OCI-LY3 (cell line): ENCODE data around the gene PTPN6.

Experiments
- H2AFZ ChIP-seq: fragments of 200-600, 300-600 bp; shearing (Covaris generic); 2 replicates; pipeline ENCODE4 v1.6.0; 2014; ENCODE audit warnings: antibody characterized with exemption, low read depth, low read length
- H3K27ac ChIP-seq: fragments of 200-600, 300-600 bp; sonication (generic); 2 replicates; pipeline ENCODE4 v1.5.1; 2014; ENCODE audit warnings: mild to moderate bottlenecking, low read length, moderate library complexity, mixed read lengths
- H3K27me3 ChIP-seq: fragments of 200-600, 300-600 bp; sonication (generic); 2 replicates; pipeline ENCODE4 v1.6.1; 2014; ENCODE audit warnings: low read depth, low read length, mixed read lengths
- H3K36me3 ChIP-seq: fragments of 200-600, 300-600 bp; sonication (generic); replicated peaks from 2 replicates; pipeline ENCODE3; 2014; ENCODE audit warnings: low read depth, low read length, mixed read lengths
- H3K4me1 ChIP-seq: fragments of 300-600, 200-600 bp; sonication (generic); 2 replicates; pipeline ENCODE4 v1.6.1; 2014; ENCODE audit warnings: low read length, mixed read lengths
- H3K4me2 ChIP-seq: fragments of 200-600, 300-600 bp; sonication (generic); 2 replicates; pipeline ENCODE4 v1.6.1; 2014; ENCODE audit warnings: low read length, mixed read lengths
- H3K4me3 ChIP-seq: fragments of 300-600, 200-600 bp; sonication (generic); 2 replicates; pipeline ENCODE4 v1.5.1; 2014; ENCODE audit warnings: antibody characterized with exemption, mild to moderate bottlenecking, low read length, moderate library complexity
- H3K79me2 ChIP-seq: fragments of 300-600, 200-600 bp; shearing (Covaris generic); 2 replicates; pipeline ENCODE4 v1.6.1; 2014; ENCODE audit warnings: mild to moderate bottlenecking, low read length, mixed read lengths
- H3K9ac ChIP-seq: fragments of 300-600, 200-600 bp; shearing (Covaris generic); 2 replicates; pipeline ENCODE4 v1.6.0; 2014; ENCODE audit warnings: mild to moderate bottlenecking, low read length, moderate library complexity
- H3K9me3 ChIP-seq: fragments of 200-600, 300-600 bp; shearing (Covaris generic); 2 replicates; pipeline ENCODE4 v1.6.1; 2014; ENCODE audit warnings: low read length, mixed read lengths; ENCODE audit not compliant: insufficient read depth
- H4K20me1 ChIP-seq: fragments of 200-600, 300-600 bp; sonication (generic); 2 replicates; pipeline ENCODE4 v1.6.1; 2016; ENCODE audit warnings: low read length, mixed read lengths; ENCODE audit not compliant: insufficient read depth
- CTCF ChIP-seq: fragments of 200-600, 300-600 bp; sonication (generic); IDR thresholded peaks from 2 replicates; pipeline ENCODE4 v1.5.1; 2014; ENCODE audit warnings: antibody characterized with exemption, low read length, low read depth
- EZH2phosphoT487 ChIP-seq: fragments of 200-600 bp; shearing (Covaris generic); IDR thresholded peaks from 2 replicates; pipeline ENCODE4 v1.6.1; 2018; ENCODE audit warnings: antibody characterized with exemption, mixed run types, low read depth

PTPN6 gene

GRCh38 chr12:6974180-6974579 lies 23.0 kb downstream of the PTPN6 start:
- no peaks in the 10 kb centered on the region for H3K27me3 ChIP-seq
- H3K4me3 ChIP-seq: no peak overlapping the region
- H3K4me2 ChIP-seq: no peak overlapping the region
- H4K20me1 ChIP-seq: no peaks in the 10 kb centered on the region
- H2AFZ ChIP-seq: no peak overlapping the region
- peaks cover 14% of the 10 kb centered on the region for H3K4me1 ChIP-seq
- no peak overlapping the region for H3K27ac ChIP-seq
- no peaks in the 10 kb centered on the region for H3K9me3 ChIP-seq
- no peak overlapping the region for H3K9ac ChIP-seq
- peaks cover 58% of the 10 kb centered on the region for H3K36me3 ChIP-seq
- TF ChIP-seq CTCF: no peak
- TF ChIP-seq EZH2phosphoT487: no peak
- peaks cover 49% of the 10 kb centered on the region for H3K79me2 ChIP-seq

- H3K4me2 ChIP-seq: no peak overlapping the region
- peaks cover 61% of the 10 kb centered on the region for H3K36me3 ChIP-seq
- H3K9me3 ChIP-seq: no peaks in the 10 kb centered on the region
- TF ChIP-seq CTCF: no peak
- no peak for TF ChIP-seq EZH2phosphoT487
- H3K4me3 ChIP-seq: no peak overlapping the region
- H2AFZ ChIP-seq: no peak overlapping the region
- peaks cover 12% of the 10 kb centered on the region for H3K4me1 ChIP-seq
- no peak overlapping the region for H3K9ac ChIP-seq
- H3K27ac ChIP-seq: no peak overlapping the region
- H4K20me1 ChIP-seq: no peaks in the 10 kb centered on the region
- no peaks in the 10 kb centered on the region for H3K27me3 ChIP-seq
- peaks cover 36% of the 10 kb centered on the region for H3K79me2 ChIP-seq
Measured at GRCh38 chr12:6975297-6976032, 24.3 kb downstream of the PTPN6 start.

GRCh38 chr12:6977653-6978052 lies 26.5 kb downstream of the PTPN6 start:
- H3K4me2 ChIP-seq: no peak overlapping the region

GRCh38 chr12:6978188-6978587 lies 27.0 kb downstream of the PTPN6 start:
- no peak overlapping the region for H3K27ac ChIP-seq
- H3K4me3 ChIP-seq: no peak overlapping the region
- no peak for TF ChIP-seq EZH2phosphoT487
- H4K20me1 ChIP-seq: no peaks in the 10 kb centered on the region
- no peak overlapping the region for H2AFZ ChIP-seq
- H3K4me1 ChIP-seq: no peaks in the 10 kb centered on the region
- peaks cover 10% of the 10 kb centered on the region for H3K79me2 ChIP-seq
- no peaks in the 10 kb centered on the region for H3K9me3 ChIP-seq
- H3K9ac ChIP-seq: no peak overlapping the region
- no peaks in the 10 kb centered on the region for H3K27me3 ChIP-seq
- no peak overlapping the region for H3K4me2 ChIP-seq
- H3K36me3 ChIP-seq: peaks cover 64% of the 10 kb centered on the region

More at GRCh38 chr12:6977653-6978052, 26.5 kb downstream of the PTPN6 start:
- Histone ChIP-seq H3K9ac (no peak overlapping the region), H3K4me3 (no peak overlapping the region), H3K27ac (no peak overlapping the region), H2AFZ (no peak overlapping the region), H3K79me2 (peaks cover 15% of the 10 kb centered on the region), H4K20me1 (no peaks in the 10 kb centered on the region), H3K9me3 (no peaks in the 10 kb centered on the region), H3K27me3 (no peaks in the 10 kb centered on the region), H3K36me3 (peaks cover 64% of the 10 kb centered on the region), H3K4me1 (peaks cover 2% of the 10 kb centered on the region)
- no peak for TF ChIP-seq EZH2phosphoT487
- no peak for TF ChIP-seq CTCF
